GM18526 (cell line): ENCODE data around the gene HIPK3.

Experiments used
- POLR2A ChIP-seq: IDR thresholded peaks from 3 replicates; pipeline ENCODE4 v1.6.1; 2011; ENCODE audit not compliant: insufficient read length; ENCODE audit errors: extremely low read depth

Gene HIPK3

DNA sequence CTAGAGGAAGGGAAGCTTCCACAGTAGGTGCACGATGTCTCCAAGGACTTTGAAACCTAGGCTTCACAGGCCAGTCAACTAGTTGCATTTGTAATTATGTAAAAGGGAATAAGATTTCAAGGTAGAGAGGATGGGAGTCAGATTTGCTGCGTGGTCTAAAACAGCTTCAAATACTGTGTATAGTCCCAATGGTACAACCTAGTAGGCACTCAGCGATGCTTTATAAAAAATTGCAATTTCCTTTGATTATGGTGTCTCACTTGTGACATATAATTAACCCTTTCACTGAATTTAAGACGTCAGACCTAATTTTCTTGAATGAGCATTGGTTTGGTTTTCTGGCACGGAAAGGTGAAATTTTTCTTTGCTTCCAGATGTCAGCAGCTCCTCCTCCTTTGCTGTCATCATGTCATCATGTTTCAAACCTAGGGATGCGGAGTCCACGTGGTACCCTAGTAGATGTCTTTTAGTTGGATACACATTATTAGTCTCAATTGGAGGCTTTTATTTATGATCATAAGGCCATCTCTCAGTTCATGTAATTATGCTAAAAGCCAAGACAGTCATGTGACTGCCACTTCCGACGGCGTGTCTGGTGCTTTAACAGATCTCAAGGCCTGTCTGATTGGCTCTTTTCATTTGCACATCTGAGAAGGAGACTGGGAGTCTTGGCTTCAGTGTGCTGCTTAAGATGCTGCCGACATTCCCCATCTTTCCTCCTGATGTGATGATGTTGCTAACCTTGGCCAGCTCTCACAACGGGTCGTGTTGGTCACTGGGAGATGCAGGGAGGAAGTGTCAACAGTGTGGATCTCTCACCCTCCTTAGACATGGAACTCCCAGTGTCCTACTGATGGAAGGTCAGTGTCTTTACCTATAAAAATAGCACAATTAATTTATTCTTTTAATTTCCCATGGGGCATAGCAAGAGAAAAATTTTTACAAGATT is 134.0 kb downstream of the HIPK3 start:
- no peak for TF ChIP-seq POLR2A

DNA sequence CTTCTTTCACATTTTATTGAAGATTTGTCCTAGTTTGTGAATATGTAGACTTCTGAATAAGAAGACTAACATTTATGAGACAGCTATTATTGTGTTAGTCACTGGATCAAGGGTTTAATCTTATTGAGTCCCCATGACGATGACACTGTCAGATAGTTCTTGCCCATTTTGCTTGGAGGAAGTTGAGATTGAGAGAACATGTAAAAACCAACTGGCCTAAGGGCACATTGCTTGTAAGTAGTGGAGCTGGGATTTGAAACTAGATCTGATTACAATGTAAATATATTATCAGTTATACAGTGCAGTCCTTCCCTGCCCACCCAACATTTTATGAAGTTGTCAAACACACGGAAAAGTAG is 134.7 kb downstream of the HIPK3 start:
- TF ChIP-seq POLR2A: no peak

DNA sequence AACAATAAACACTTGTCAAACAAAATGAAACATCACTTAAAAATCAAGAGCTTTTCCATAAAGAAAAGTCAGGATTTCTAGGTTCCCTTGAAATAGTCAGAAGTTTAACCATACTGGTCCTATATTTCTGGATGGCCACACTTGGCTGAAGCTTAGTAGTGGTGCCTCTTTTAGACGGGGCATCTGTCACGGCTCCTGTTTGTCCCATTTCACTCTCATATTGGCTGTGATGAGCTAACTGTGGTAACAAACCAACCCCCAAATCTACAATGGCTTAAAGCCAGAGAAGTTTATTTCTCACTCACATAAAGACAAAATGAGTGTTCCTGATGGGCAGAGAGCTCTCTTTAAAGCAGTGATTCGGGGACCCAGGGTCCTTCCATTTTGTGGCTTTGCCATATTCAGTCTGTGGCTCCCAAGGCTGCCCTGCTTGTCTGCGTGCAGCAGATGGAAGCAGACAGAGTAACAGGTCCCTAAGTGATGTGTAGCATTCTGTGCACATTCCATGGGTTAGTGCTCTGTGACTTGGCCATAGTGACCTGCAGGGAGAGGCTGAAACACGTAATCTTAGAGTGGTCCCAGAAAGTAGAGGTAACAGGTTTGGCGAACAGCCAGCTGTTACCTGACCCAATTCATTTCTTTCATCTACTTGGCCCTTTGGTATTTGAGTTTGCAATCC is 137.4 kb downstream of the HIPK3 start:
- TF ChIP-seq POLR2A: no peak

GRCh38 chr11:33396361-33396760 is 139.2 kb downstream of the HIPK3 start:
- TF ChIP-seq POLR2A: no peak

DNA sequence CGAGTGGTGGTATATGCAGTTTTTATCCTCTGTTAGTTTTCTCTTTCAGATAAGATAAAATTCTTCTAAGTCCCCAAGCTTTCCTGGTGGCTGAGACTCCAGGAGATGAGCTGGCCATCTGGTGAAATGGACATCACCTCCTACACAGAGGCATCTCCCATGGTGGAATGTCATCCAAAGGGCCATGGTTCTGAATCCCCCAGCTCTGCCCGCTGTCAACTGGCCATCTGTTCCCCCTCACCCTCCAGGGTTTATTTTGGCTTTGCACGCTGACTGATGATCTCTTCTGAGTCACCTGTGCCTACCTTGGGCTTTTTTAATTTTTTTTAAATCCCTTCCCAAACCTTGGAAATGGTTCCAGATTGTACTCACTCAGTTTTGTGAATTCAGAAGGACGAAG is 142.2 kb downstream of the HIPK3 start:
- no peak for TF ChIP-seq POLR2A

- no peak for TF ChIP-seq POLR2A
Measured at GRCh38 chr11:33402066-33402465, 144.9 kb downstream of the HIPK3 start.

DNA sequence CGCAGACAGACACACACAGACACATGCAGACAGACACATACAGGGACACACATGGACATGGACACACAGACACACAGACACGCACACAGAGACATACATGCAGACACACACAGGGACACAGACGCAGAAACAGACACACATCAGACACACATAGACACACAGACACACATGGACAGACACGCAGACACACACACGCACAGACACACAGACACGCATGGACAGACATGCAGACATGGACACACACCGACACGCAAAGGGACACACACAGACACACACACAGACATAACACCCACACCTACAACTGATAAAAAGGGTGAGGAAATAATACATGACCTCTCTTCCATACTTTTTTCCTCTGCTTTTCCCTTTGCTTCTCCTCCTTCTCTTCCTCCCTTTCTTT is 146.2 kb downstream of the HIPK3 start:
- no peak for TF ChIP-seq POLR2A

DNA sequence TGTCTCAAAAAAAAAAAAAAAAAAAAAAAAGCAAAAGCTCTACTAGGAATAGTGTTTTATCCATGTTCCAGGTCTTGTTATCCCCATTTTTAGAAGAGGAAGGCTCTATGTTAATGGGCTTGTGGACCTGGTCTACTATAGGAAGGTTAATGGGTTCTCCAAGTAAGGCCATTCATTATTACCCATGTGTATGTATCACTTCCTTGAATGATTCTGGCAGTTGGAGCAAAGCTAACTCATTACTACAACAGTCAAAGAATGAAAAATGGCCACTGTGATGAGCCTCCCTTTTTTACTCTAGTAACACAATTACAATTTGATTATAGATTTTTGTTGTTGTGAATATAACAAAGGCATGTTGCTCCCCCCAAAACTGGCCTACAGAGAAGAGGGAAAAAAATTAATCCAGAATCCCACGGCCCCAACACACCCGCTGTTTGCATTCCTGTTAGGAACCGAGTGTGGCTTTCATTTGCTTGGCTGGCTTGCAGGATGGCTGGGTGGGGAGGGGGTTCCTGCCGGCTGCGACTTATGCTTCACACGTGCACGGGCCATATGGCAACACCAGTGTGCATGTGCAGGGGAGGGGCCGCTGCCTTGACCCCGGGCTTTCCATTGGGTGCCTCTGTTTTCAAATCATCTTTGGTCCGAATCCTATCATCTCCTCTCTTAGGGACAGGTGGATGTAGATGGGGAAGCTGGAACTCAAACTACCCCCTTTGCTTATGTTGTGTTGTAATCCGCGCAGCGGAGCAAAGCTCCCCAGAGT is 148.8 kb downstream of the HIPK3 start:
- TF ChIP-seq POLR2A: no peak
